Endothelial cell of umbilical vein (primary cell): ENCODE measurements around the gene ARID2. TPM values are rescaled to one million over a fixed set of nuclear protein-coding genes. Genes with fewer than 3 reads are reported as not detected.

ENCODE experiments used
- BruUV-seq: library from RNA; stranded (reverse); fragments of 400-500 nt; replicated peaks from 2 replicates; lab custom pipeline; 2021; lab: Mats Ljungman, UMichigan
- CTCF ChIA-PET: fragments of 300-600, 350-600 bp; sonication (Branson Sonifier 250); formaldehyde crosslinking; loops from one replicate; lab custom pipeline; 2021; ENCODE audit warnings: antibody characterized with exemption, inconsistent platforms; lab: Charles Lee
- POLR2A ChIA-PET: fragments of 300-600, 350-600 bp; sonication (Branson Sonifier 250); formaldehyde crosslinking; loops from one replicate; lab custom pipeline; 2021; ENCODE audit warnings: antibody characterized with exemption, inconsistent platforms; lab: Charles Lee
- DNase-seq: peaks from one replicate; pipeline ENCODE4 v3.0.0-alpha.2; 2011; ENCODE audit warnings: low read depth, low spot score
- FAIRE-seq: peaks from 2 replicates; lab custom pipeline; 2011; peaks lifted over from hg19 to GRCh38; lab: Jason Lieb, UNC
- H2AFZ ChIP-seq: 2 replicates; pipeline ENCODE4 v1.6.0; 2012; ENCODE audit warnings: low read depth, low read length, control low read depth, inconsistent platforms
- H3K27ac ChIP-seq: 2 replicates; pipeline ENCODE4 v1.5.1; 2011; ENCODE audit warnings: low read depth, mild to moderate bottlenecking, control low read depth, low read length, moderate library complexity; ENCODE audit not compliant: insufficient read depth
- H3K27me3 ChIP-seq, 2 experiments: 2 replicates each; pipeline versions ENCODE4 v1.6.0 to v1.6.1; 2011; ENCODE audit warnings: low read length in 2 of 2, mixed read lengths in 1 of 2; ENCODE audit not compliant: control insufficient read depth in 2 of 2, insufficient read depth in 2 of 2
- H3K36me3 ChIP-seq, 2 experiments: 2 replicates in 1 of 2; 3 replicates in 1 of 2; pipeline ENCODE4 v1.5.1; 2011; ENCODE audit warnings: low read length in 2 of 2, mild to moderate bottlenecking in 1 of 2, moderate library complexity in 1 of 2; ENCODE audit not compliant: control insufficient read depth in 2 of 2, insufficient read depth in 2 of 2; ENCODE audit errors: extremely low read depth in 1 of 2
- H3K4me1 ChIP-seq: 3 replicates; pipeline ENCODE4 v1.5.1; 2011; ENCODE audit warnings: mild to moderate bottlenecking, low read length; ENCODE audit not compliant: control insufficient read depth, insufficient read depth; ENCODE audit errors: extremely low read depth
- H3K4me2 ChIP-seq: 2 replicates; pipeline ENCODE4 v1.6.1; 2011; ENCODE audit warnings: low read length, control low read depth, mixed read lengths; ENCODE audit not compliant: insufficient read depth
- H3K4me3 ChIP-seq, 3 experiments: fragments of 200-600 bp in 1 of 3; sonication (generic), shearing (Covaris generic) in 1 of 3; replicated peaks in 1 of 3; 2 replicates each; pipeline ENCODE4 v1.5.1; 2011 to 2016; ENCODE audit warnings: control low read depth in 3 of 3, low read length in 3 of 3, mild to moderate bottlenecking in 2 of 3, inconsistent platforms in 1 of 3, low read depth in 1 of 3, moderate library complexity in 1 of 3; ENCODE audit not compliant: insufficient read depth in 1 of 3
- H3K79me2 ChIP-seq: 2 replicates; pipeline ENCODE4 v1.6.0; 2012; ENCODE audit warnings: low read length, inconsistent platforms; ENCODE audit not compliant: control insufficient read depth, insufficient read depth
- H3K9ac ChIP-seq: replicated peaks from 2 replicates; pipeline ENCODE3; 2011; ENCODE audit warnings: low read length, control low read depth; ENCODE audit not compliant: insufficient read depth; ENCODE audit errors: extremely low read depth
- H3K9me1 ChIP-seq: replicated peaks from 3 replicates; pipeline ENCODE4 v1.6.0; 2011; ENCODE audit warnings: mild to moderate bottlenecking, low read length; ENCODE audit not compliant: control insufficient read depth, insufficient read depth; ENCODE audit errors: extremely low read depth
- H3K9me3 ChIP-seq: replicated peaks from 2 replicates; pipeline ENCODE4 v1.5.1; 2012; ENCODE audit warnings: low read length, inconsistent platforms; ENCODE audit not compliant: control insufficient read depth, insufficient read depth
- H4K20me1 ChIP-seq: replicated peaks from 2 replicates; pipeline ENCODE3; 2011; ENCODE audit warnings: mild to moderate bottlenecking, low read length; ENCODE audit not compliant: control insufficient read depth, insufficient read depth; ENCODE audit errors: extremely low read depth
- EZH2 ChIP-seq: IDR thresholded peaks from 2 replicates; pipeline ENCODE4 v1.6.1; 2012; ENCODE audit warnings: borderline replicate concordance, low read depth, mild to moderate bottlenecking, moderate library complexity, low read length, inconsistent platforms; ENCODE audit not compliant: severe bottlenecking
- FOS ChIP-seq: IDR thresholded peaks from 2 replicates; pipeline ENCODE4 v1.6.1; 2011; ENCODE audit warnings: mild to moderate bottlenecking, low read length, moderate library complexity, borderline replicate concordance; ENCODE audit not compliant: insufficient read depth
- GATA2 ChIP-seq: IDR thresholded peaks from 2 replicates; pipeline ENCODE4 v1.7.0; 2011; ENCODE audit warnings: low read depth, mild to moderate bottlenecking, moderate library complexity, mixed read lengths, low read length; ENCODE audit not compliant: insufficient read length, insufficient read depth
- JUN ChIP-seq: IDR thresholded peaks from 2 replicates; pipeline ENCODE4 v1.6.1; 2011; ENCODE audit warnings: borderline replicate concordance, low read depth; ENCODE audit not compliant: insufficient read length, insufficient read depth
- MYC ChIP-seq: IDR thresholded peaks from one replicate; pipeline ENCODE4 v1.6.1; 2011; ENCODE audit warnings: mild to moderate bottlenecking, low read depth, low read length
- POLR2A ChIP-seq: IDR thresholded peaks from 2 replicates; pipeline ENCODE4 v1.6.1; 2012; ENCODE audit warnings: low read depth, mild to moderate bottlenecking, control low read depth, low read length
- POLR2AphosphoS5 ChIP-seq: IDR thresholded peaks from 2 replicates; pipeline ENCODE4 v1.6.1; 2012; ENCODE audit warnings: low read depth, mild to moderate bottlenecking, control low read depth, low read length, moderate library complexity; ENCODE audit not compliant: insufficient read depth
- dilution Hi-C: fragments of 300-500 bp; cut with MboI; formaldehyde crosslinking; loops from one replicate; pipeline ENCODE4 v1.15.0; 2019; ENCODE audit warnings: low sequenced_read_pairs; ENCODE audit not compliant: extremely low pct_ligation_motif_present
- intact Hi-C: fragments of 100-400 bp; cut with micrococcal nuclease; formaldehyde crosslinking; loops from one replicate; pipeline ENCODE4 v1.10.0; 2022
- polyA plus RNA-seq, 4 experiments: library from polyadenylated mRNA; depleted of rRNA in 3 of 4; stranded (reverse) in 3 of 4; unstranded in 1 of 4; fragments of >200 nt; gene quantifications; 2 replicates each; pipeline versions ENCODE4 v1.2.1 to v1.2.3, GENCODE V29; 2011 to 2012; ENCODE audit warnings: missing spikeins in 1 of 4
- total RNA-seq: library from RNA; stranded (reverse); gene quantifications from 2 replicates; pipeline ENCODE4 v1.2.3, GENCODE V29; 2021
- TF ChIP-seq, protein P1 (sequence below): IDR thresholded peaks from 2 replicates; pipeline ENCODE4 v1.6.1; 2011; ENCODE audit not compliant: insufficient read depth, insufficient read length
- TF ChIP-seq, protein P2 (sequence below), 2 donors: IDR thresholded peaks; 1 replicate in 1 of 2; 2 replicates in 1 of 2; pipeline ENCODE4 v1.5.1; 2011; ENCODE audit warnings: low read length in 2 of 2, mild to moderate bottlenecking in 2 of 2, moderate library complexity in 2 of 2, control low read depth in 1 of 2, inconsistent platforms in 1 of 2, low read depth in 1 of 2; ENCODE audit not compliant: insufficient read depth in 1 of 2; ENCODE audit errors: extremely low read depth in 1 of 2

The ARID2 gene
- total and polyA plus RNA-seq, 2 donors (not counting 3 experiments of a cell fraction or from before 2014, with no cell fraction given): 10.8 to 26.7 TPM

DNA sequence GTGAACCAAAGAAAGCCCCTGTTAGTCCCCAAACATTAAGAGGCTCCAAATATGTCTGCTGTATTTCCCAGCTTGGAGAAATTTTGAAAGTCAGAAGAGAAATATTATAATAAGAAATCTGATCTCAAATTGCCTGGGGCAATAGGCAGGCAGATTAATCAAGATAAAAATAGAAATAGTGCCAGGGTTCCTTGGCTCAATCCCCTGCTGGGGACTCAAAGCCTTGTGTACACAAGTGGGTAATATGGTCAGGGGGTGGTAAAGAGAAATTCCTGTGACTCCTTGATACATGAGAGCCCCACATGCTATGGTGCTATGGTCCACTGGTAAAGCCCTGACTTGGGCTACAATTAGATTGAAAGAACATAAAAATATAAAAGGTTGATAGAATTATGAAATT is 41.3 kb upstream of the ARID2 start:
- Histone ChIP-seq H3K9ac (no peak overlapping the region), H3K79me2 (no peaks in the 10 kb centered on the region), H3K27ac (no peak overlapping the region), H4K20me1 (no peaks in the 10 kb centered on the region), H3K4me3 (no peak overlapping the region), H3K4me2 (no peak overlapping the region), H3K4me1 (no peaks in the 10 kb centered on the region), H3K27me3 (peaks cover 4 to 11% of the 10 kb centered on the region in 2 experiments), H3K36me3 (no peaks in the 10 kb centered on the region), H3K9me1 (no peaks in the 10 kb centered on the region), H3K9me3 (no peaks in the 10 kb centered on the region), H2AFZ (no peak overlapping the region)
- BruUV-seq: no TSS peak
- ChIA-PET POLR2A (no interaction called here), CTCF (interaction anchor here (1.4 kb wide), 1 partner anchor 144 kb away, joined by 3 read pairs; no protein-coding TSS in a partner anchor)
- no peak for TF ChIP-seq POLR2AphosphoS5
- TF ChIP-seq, protein P1, sequence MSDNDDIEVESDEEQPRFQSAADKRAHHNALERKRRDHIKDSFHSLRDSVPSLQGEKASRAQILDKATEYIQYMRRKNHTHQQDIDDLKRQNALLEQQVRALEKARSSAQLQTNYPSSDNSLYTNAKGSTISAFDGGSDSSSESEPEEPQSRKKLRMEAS: no peak
- TF ChIP-seq, protein P2, sequence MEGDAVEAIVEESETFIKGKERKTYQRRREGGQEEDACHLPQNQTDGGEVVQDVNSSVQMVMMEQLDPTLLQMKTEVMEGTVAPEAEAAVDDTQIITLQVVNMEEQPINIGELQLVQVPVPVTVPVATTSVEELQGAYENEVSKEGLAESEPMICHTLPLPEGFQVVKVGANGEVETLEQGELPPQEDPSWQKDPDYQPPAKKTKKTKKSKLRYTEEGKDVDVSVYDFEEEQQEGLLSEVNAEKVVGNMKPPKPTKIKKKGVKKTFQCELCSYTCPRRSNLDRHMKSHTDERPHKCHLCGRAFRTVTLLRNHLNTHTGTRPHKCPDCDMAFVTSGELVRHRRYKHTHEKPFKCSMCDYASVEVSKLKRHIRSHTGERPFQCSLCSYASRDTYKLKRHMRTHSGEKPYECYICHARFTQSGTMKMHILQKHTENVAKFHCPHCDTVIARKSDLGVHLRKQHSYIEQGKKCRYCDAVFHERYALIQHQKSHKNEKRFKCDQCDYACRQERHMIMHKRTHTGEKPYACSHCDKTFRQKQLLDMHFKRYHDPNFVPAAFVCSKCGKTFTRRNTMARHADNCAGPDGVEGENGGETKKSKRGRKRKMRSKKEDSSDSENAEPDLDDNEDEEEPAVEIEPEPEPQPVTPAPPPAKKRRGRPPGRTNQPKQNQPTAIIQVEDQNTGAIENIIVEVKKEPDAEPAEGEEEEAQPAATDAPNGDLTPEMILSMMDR (IDR thresholded peaks at IDR 0.05; ENCODE audit: extremely low read depth in 1 of 2, insufficient read depth in 1 of 2, low read depth in 1 of 2, low read length in 2 of 2): no peak
- TF ChIP-seq POLR2A: no peak
- TF ChIP-seq EZH2: no peak
- TF ChIP-seq FOS: no peak
- no peak for TF ChIP-seq JUN
- no peak for TF ChIP-seq GATA2
- TF ChIP-seq MYC: no peak
- intact Hi-C loops (no loop called here), dilution Hi-C loops (no loop called here)
- DNase-seq (no peak), FAIRE-seq (no peak)
